ENCODE results near the gene RETREG1. TPM values are rescaled to one million over a fixed set of nuclear protein-coding genes. Genes with fewer than 3 reads are reported as not detected.
A peak's percentile ranks its signal among the peaks of the same experiment; 100 is the strongest.
"Not testable (repeated sequence)": the region's sequence is repeated elsewhere in the genome, so short reads cannot be mapped to it uniquely, and the experiment has no call there.

Gene RETREG1
- total and polyA plus RNA-seq, 3 donors from 2014 or later = 24.8 to 103 (median 55.4) TPM

- no peak overlapping the region for H3K4me3 ChIP-seq
- no peaks in the 10 kb centered on the region for H3K9me3 ChIP-seq
- intact Hi-C loops (cut with DNase I; ENCODE audit: low total_unique reads) = no loop called here
These were observed 74.6 kb downstream of the RETREG1 start for GRCh38 chr5:16542236-16542635.

GRCh38 chr5:16541592-16541991, 75.2 kb downstream of the RETREG1 start:
- H3K9me3 ChIP-seq; DNase-seq; H3K4me1 ChIP-seq; intact Hi-C loops (cut with DNase I; ENCODE audit: low total_unique reads); H3K27ac ChIP-seq; H3K27me3 ChIP-seq; H3K4me3 ChIP-seq; H3K36me3 ChIP-seq (ENCODE audit: low read depth, missing control alignments): not testable (repeated sequence)

More at GRCh38 chr5:16542236-16542635, 74.6 kb downstream of the RETREG1 start:
- no peak for TF ChIP-seq POLR2A (IDR thresholded peaks at IDR 0.05)
- no peak for TF ChIP-seq CTCF (IDR thresholded peaks at IDR 0.05)
- no peak overlapping the region for H3K27ac ChIP-seq
- no peak for DNase-seq
- H3K27me3 ChIP-seq = no peaks in the 10 kb centered on the region
- no peaks in the 10 kb centered on the region for H3K36me3 ChIP-seq (ENCODE audit: low read depth, missing control alignments)
- 84 to 88% methylated on average over 6 of the region's 6 CpGs for WGBS, 2 donors
- H3K4me1 ChIP-seq = no peaks in the 10 kb centered on the region

- 91 to 93% methylated on average over 3 of the region's 3 CpGs for WGBS, 2 donors
- no peak overlapping the region for H3K4me3 ChIP-seq
- H3K27ac ChIP-seq = no peak overlapping the region
- TF ChIP-seq CTCF (IDR thresholded peaks at IDR 0.05) (no peak), POLR2A (IDR thresholded peaks at IDR 0.05) (no peak)
- no peaks in the 10 kb centered on the region for H3K9me3 ChIP-seq
- no peaks in the 10 kb centered on the region for H3K4me1 ChIP-seq
- H3K27me3 ChIP-seq = no peaks in the 10 kb centered on the region
- DNase-seq = no peak
- H3K36me3 ChIP-seq (ENCODE audit: low read depth, missing control alignments) = no peaks in the 10 kb centered on the region
- intact Hi-C loops (cut with DNase I; ENCODE audit: low total_unique reads) = no loop called here
These were observed 76.4 kb downstream of the RETREG1 start for GRCh38 chr5:16540421-16540820.

- WGBS, 2 donors = 55 to 68% methylated on average over 11 to 12 of the region's 12 CpGs
- no peak for TF ChIP-seq POLR2A (IDR thresholded peaks at IDR 0.05)
- TF ChIP-seq CTCF (IDR thresholded peaks at IDR 0.05) = no peak
- intact Hi-C loops (cut with DNase I; ENCODE audit: low total_unique reads) = no loop called here
- Histone ChIP-seq H3K36me3 (ENCODE audit: low read depth, missing control alignments) (no peaks in the 10 kb centered on the region), H3K4me3 (no peak overlapping the region), H3K4me1 (no peaks in the 10 kb centered on the region), H3K27ac (peak overlapping the region in 1 of 2 donors; percentile 76), H3K9me3 (no peaks in the 10 kb centered on the region), H3K27me3 (no peaks in the 10 kb centered on the region)
- peak; percentile 61 for DNase-seq
These were observed 77.6 kb downstream of the RETREG1 start for GRCh38 chr5:16539169-16539666.

DNA sequence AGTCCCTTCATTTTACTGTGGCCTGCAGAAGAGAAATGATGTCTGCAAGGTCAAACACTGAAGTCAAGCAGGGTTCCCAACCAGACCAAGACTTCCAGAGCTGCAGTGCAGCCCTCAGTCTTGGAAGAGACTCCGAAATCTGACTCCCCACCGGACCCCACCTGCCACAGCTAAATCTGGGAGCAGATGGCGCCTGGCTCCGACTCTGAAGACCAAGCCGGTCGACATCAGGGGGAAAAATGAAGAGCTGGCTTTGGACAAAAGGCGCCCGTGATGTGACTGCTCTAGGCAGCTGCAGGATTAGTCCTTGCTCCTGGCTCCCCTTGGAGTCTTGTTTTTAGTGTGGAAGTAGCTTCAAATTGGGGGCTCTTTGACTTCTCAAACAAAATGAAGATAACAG, 78.8 kb downstream of the RETREG1 start:
- Histone ChIP-seq H3K4me3 (no peak overlapping the region), H3K27ac (no peak overlapping the region), H3K27me3 (no peaks in the 10 kb centered on the region), H3K36me3 (ENCODE audit: low read depth, missing control alignments) (no peaks in the 10 kb centered on the region), H3K4me1 (no peaks in the 10 kb centered on the region), H3K9me3 (no peaks in the 10 kb centered on the region)
- intact Hi-C loops (cut with DNase I; ENCODE audit: low total_unique reads) = no loop called here
- TF ChIP-seq CTCF (IDR thresholded peaks at IDR 0.05) (no peak), POLR2A (IDR thresholded peaks at IDR 0.05) (no peak)
- no peak for DNase-seq
- 77 to 98% methylated on average over 5 to 8 of the region's 8 CpGs for WGBS, 2 donors

All from testis (tissue), 3 donors.